Loucy (cell line): Measurements from ENCODE around the gene SNORC.

Source experiments
- CTCF ChIP-seq: fragments of 200-600 bp; sonication (generic); conservative IDR thresholded peaks from 2 replicates; pipeline ENCODE4 v1.5.1; 2014; ENCODE audit warnings: mild to moderate bottlenecking, antibody characterized with exemption, low read length
- EZH2phosphoT487 ChIP-seq: fragments of 200-600 bp; IDR thresholded peaks from 2 replicates; pipeline ENCODE4 v1.6.1; 2018; ENCODE audit warnings: antibody characterized with exemption, mild to moderate bottlenecking, moderate library complexity, borderline replicate concordance

GRCh38 chr2:232852676-232853075 is 17.4 kb upstream of the SNORC start:
- TF ChIP-seq CTCF = no peak
- no peak for TF ChIP-seq EZH2phosphoT487
